Activated B cell treated with CpG ODN at 0.5 μM for 24 hours (primary cell): ENCODE data around the gene RAB11FIP3. TPM values are rescaled to one million over a fixed set of nuclear protein-coding genes. Genes with fewer than 3 reads are reported as not detected.
"Not testable (repeated sequence)": the region's sequence is repeated elsewhere in the genome, so short reads cannot be mapped to it uniquely, and the experiment has no call there.

Source experiments
- ATAC-seq: fragments of 200-7000 bp; cut with Tn5 transposase; one replicate; pipeline ENCODE4 v1.10.0; 2021; ENCODE audit warnings: low read depth, mild to moderate bottlenecking, moderate library complexity
- CTCF ChIA-PET: fragments of 350-600 bp; sonication (Branson Sonifier 250); formaldehyde crosslinking; loops from one replicate; lab custom pipeline; 2021; ENCODE audit warnings: antibody characterized with exemption; lab: Charles Lee
- POLR2A ChIA-PET: fragments of 350-600 bp; sonication (Branson Sonifier 250); formaldehyde crosslinking; loops from one replicate; lab custom pipeline; 2021; ENCODE audit warnings: antibody characterized with exemption; lab: Charles Lee
- DNase-seq: peaks from one replicate; pipeline ENCODE4 v3.0.0; 2022
- H3K27ac Mint-ChIP-seq: one replicate; pipeline ENCODE4 v1.8.0; 2020; ENCODE audit warnings: mixed read lengths
- H3K27me3 Mint-ChIP-seq: one replicate; pipeline ENCODE4 v1.8.0; 2021; ENCODE audit warnings: mixed read lengths
- H3K36me3 Mint-ChIP-seq: one replicate; pipeline ENCODE4 v1.8.0; 2021; ENCODE audit warnings: low read depth, mixed read lengths
- H3K4me1 Mint-ChIP-seq: one replicate; pipeline ENCODE4 v1.8.0; 2021; ENCODE audit warnings: mixed read lengths
- H3K4me3 Mint-ChIP-seq: one replicate; pipeline ENCODE4 v1.8.0; 2020; ENCODE audit warnings: mild to moderate bottlenecking, mixed read lengths
- H3K9me3 Mint-ChIP-seq: one replicate; pipeline ENCODE4 v1.8.0; 2020; ENCODE audit warnings: mixed read lengths
- CTCF ChIP-seq: fragments of 200-600 bp; IDR thresholded peaks from one replicate; pipeline ENCODE4 v1.8.0; 2022; ENCODE audit warnings: antibody characterized with exemption, mild to moderate bottlenecking
- intact Hi-C: fragments of 100-400 bp; cut with micrococcal nuclease; formaldehyde crosslinking; loops from one replicate; pipeline ENCODE4 v1.15.1; 2024
- total RNA-seq: library from RNA; stranded (reverse); gene quantifications from 2 replicates; pipeline ENCODE4 v1.2.3, GENCODE V29; 2022

Gene RAB11FIP3
- total RNA-seq, 1 donor from 2014 or later: 35.4 TPM

- DNase-seq (no peak), ATAC-seq (no peak)
- intact Hi-C loops: no loop called here
- H3K27ac Mint-ChIP-seq: no peak overlapping the region
- TF ChIP-seq CTCF: no peak
- H3K36me3 Mint-ChIP-seq: peaks cover 26% of the 10 kb centered on the region
- H3K4me3 Mint-ChIP-seq: no peak overlapping the region
- H3K4me1 Mint-ChIP-seq: no peaks in the 10 kb centered on the region
- ChIA-PET POLR2A (interaction anchor here (0.6 kb wide), 1 partner anchor 293 kb away, joined by 9 read pairs; no protein-coding TSS in a partner anchor), CTCF (no interaction called here)
- no peaks in the 10 kb centered on the region for H3K9me3 Mint-ChIP-seq
- H3K27me3 Mint-ChIP-seq: no peaks in the 10 kb centered on the region
These were observed 50.6 kb downstream of the RAB11FIP3 start for GRCh38 chr16:476039-476438.

DNA sequence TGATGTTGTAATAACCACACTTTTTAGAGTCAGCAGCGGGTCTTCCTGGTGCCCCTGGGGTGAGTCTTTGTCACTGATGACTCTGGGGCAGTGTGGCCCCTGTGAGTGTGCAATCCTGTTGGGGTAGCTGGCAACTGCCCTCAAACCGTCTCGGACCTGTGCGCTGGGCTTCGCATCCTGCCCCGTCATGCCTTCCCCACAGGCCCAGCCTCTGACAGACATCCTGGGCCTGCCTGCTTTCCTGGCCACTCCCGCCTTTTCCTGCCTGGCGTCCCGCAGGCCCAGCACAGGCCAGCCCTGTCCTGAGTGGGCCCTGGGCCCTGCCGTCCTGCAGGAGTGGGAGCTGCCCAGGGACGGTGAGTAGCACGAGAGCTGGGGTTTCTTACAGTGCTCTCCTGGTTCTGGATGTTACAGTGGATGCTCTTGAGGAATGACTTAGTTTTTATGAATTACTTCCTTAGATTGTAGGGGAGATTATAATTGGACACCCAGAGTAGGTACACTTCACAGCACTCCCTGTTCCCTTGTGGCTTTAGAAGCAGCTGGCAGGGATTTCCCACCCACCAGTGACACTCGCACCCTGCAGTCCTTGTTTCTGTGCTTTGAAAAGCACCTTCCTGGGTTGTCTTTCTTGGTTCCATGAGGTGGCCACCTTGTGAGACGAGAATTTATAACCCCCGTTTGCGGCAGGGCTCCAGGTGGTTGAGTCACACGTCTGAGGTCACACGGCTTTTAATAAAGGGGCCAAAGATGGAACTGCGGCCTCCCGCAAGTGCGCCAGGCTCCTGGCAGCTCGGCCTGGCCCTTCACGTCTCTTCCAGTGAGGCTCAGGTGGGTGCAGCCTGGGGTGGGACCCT, 52.1 kb downstream of the RAB11FIP3 start:
- ChIA-PET POLR2A (no interaction called here), CTCF (no interaction called here)
- peaks cover 18% of the 10 kb centered on the region for H3K36me3 Mint-ChIP-seq
- TF ChIP-seq CTCF: no peak
- H3K4me1 Mint-ChIP-seq: no peaks in the 10 kb centered on the region
- DNase-seq (no peak), ATAC-seq (no peak)
- no peak overlapping the region for H3K27ac Mint-ChIP-seq
- H3K27me3 Mint-ChIP-seq: no peaks in the 10 kb centered on the region
- no peak overlapping the region for H3K4me3 Mint-ChIP-seq
- intact Hi-C loops: no loop called here
- no peaks in the 10 kb centered on the region for H3K9me3 Mint-ChIP-seq

DNA sequence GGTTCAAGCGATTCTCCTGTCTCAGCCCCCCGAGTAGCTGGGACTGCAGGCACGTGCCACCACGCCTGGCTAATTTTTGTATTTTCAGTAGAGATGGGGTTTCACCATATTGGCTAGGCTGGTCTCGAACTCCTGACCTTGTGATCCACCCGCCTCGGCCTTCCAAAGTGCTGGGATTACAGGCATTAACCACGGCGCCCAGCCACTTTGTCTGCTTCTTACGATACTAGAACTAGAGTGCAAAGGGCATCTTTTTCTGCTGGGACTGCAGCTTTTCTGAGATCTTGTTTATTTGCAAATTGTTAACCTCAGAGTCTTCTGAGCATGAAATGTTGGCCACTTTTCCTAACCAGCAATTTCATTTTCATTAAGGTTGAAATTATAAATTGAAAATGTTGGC, 52.8 kb downstream of the RAB11FIP3 start:
- H3K9me3 Mint-ChIP-seq, POLR2A ChIA-PET, H3K27me3 Mint-ChIP-seq, DNase-seq, ATAC-seq, intact Hi-C loops, H3K27ac Mint-ChIP-seq, H3K4me1 Mint-ChIP-seq, H3K4me3 Mint-ChIP-seq, CTCF ChIA-PET: not testable (repeated sequence)
- H3K36me3 Mint-ChIP-seq: peaks cover 18% of the 10 kb centered on the region

- no peak for TF ChIP-seq CTCF
- peaks cover 22% of the 10 kb centered on the region for H3K36me3 Mint-ChIP-seq
- H3K4me3 Mint-ChIP-seq: no peak overlapping the region
- H3K9me3 Mint-ChIP-seq: no peaks in the 10 kb centered on the region
- no peak for DNase-seq
- intact Hi-C loops: no loop called here
- H3K27ac Mint-ChIP-seq: no peak overlapping the region
- ChIA-PET POLR2A (no interaction called here), CTCF (no interaction called here)
- ATAC-seq: no peak
- H3K4me1 Mint-ChIP-seq: no peaks in the 10 kb centered on the region
- H3K27me3 Mint-ChIP-seq: no peaks in the 10 kb centered on the region
These were observed 57.2 kb downstream of the RAB11FIP3 start for GRCh38 chr16:482468-483185.

GRCh38 chr16:483341-484075, 58.1 kb downstream of the RAB11FIP3 start:
- Mint-ChIP-seq H3K4me1 (no peaks in the 10 kb centered on the region), H3K36me3 (peaks cover 25% of the 10 kb centered on the region), H3K27me3 (no peaks in the 10 kb centered on the region), H3K4me3 (no peak overlapping the region), H3K9me3 (no peaks in the 10 kb centered on the region), H3K27ac (no peak overlapping the region)
- intact Hi-C loops: no loop called here
- ATAC-seq (no peak), DNase-seq (no peak)
- POLR2A ChIA-PET: no interaction called here
- TF ChIP-seq CTCF: no peak
- CTCF ChIA-PET: no interaction called here
